ENCODE measurements around the gene USP1.

The USP1 gene, protein sequence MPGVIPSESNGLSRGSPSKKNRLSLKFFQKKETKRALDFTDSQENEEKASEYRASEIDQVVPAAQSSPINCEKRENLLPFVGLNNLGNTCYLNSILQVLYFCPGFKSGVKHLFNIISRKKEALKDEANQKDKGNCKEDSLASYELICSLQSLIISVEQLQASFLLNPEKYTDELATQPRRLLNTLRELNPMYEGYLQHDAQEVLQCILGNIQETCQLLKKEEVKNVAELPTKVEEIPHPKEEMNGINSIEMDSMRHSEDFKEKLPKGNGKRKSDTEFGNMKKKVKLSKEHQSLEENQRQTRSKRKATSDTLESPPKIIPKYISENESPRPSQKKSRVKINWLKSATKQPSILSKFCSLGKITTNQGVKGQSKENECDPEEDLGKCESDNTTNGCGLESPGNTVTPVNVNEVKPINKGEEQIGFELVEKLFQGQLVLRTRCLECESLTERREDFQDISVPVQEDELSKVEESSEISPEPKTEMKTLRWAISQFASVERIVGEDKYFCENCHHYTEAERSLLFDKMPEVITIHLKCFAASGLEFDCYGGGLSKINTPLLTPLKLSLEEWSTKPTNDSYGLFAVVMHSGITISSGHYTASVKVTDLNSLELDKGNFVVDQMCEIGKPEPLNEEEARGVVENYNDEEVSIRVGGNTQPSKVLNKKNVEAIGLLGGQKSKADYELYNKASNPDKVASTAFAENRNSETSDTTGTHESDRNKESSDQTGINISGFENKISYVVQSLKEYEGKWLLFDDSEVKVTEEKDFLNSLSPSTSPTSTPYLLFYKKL

GRCh38 chr1:62436466-62437272 is at the start of gene USP1:
USP1 (plus strand) TSS chr1:62437049; CDS start chr1:62439868, 2,819 bp downstream.
- DNase-seq (ENCODE audit: low read depth) = peak; percentile 95

- no peak for DNase-seq (ENCODE audit: low read depth)
These were observed 47.3 kb upstream of the USP1 start for GRCh38 chr1:62389531-62389930.

- no peak for DNase-seq (ENCODE audit: low read depth)
These were observed 46.8 kb upstream of the USP1 start for GRCh38 chr1:62390071-62390470.

- no peak for DNase-seq (ENCODE audit: low read depth)
These were observed 45.4 kb upstream of the USP1 start for GRCh38 chr1:62391369-62391971.

- no peak for DNase-seq (ENCODE audit: low read depth)
These were observed 43.9 kb upstream of the USP1 start for GRCh38 chr1:62392951-62393350.

GRCh38 chr1:62394646-62395045 is 42.2 kb upstream of the USP1 start:
- no peak for DNase-seq (ENCODE audit: low read depth)

DNA sequence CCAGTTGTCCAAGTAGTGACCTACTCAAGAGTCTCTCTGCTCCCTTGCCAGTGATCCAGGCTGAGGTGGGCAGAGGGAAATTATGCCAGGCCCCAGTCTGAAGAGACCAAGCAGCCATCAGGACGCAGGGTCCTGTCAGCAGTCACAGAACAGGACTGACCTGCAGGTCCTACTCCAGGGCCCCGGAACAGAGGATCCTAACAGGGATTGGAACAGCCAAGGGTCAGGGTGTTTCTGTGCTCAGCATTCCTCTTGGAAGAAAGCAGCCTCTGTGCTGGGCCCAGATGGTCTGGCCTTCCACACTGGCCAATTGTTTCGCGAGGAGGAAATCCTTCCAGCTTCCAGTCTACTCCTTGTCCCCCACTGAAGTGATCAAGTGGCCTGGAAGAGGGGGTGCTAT is 41.6 kb upstream of the USP1 start:
- DNase-seq (ENCODE audit: low read depth) = no peak

DNA sequence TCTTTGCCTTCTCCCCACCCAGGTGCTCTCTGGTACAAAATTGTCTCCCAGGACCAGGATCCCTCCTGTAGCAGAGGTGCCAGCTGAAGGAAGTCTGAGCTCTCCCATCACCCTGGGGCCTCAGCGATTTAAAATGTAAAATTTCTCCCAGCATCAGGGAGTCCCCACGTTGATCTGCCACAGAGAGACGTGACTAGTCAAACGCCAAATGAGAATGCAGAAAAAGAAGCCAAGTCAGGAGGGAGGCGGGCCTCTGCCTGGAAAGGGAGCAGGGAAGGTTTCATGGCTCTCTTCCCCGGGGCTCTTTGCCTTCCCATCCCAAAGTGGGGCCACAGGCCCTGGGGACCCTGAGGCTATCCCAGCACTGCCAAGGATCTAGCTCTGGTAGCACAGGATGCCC is 40.0 kb upstream of the USP1 start:
- no peak for DNase-seq (ENCODE audit: low read depth)

DNA sequence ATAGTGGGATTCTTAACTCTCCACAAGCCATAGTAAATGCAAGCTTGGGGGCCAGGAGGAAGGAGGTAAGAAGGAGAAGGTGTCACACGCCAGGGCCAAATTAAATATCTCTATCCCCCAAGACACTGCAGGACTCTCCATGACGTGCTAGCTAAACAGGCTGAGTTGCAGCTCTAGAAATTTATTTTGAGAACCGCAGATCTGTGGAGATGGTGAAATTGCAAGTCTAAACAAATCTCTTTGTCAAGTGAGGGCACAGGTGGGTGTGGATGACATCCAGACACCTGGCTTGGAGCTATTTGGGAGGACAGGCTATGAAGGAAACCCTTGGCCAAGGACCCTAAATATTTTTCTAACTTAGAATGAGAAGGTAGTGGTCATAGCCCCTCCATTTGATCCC is 39.5 kb upstream of the USP1 start:
- no peak for DNase-seq (ENCODE audit: low read depth)

DNA sequence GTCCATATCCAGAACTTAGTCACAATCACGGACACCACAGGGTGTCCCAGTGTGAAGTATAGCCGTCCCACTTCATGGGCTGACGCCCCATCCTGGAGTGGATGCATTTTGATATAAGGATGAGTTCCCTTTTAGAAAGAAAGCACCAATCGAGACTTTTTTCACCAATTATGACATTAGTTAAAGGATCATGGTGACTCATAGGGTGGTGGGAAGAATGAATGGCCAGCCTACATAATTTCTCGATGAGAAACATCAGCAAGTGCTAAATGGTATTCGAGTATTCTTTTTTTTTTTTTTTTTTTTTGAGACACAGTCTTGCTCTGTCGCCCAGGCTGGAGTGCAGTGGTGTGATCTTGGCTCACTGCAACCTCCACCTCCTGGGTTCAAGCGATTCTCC is 38.5 kb upstream of the USP1 start:
- DNase-seq (ENCODE audit: low read depth) = no peak

- DNase-seq (ENCODE audit: low read depth) = no peak
These were observed 35.7 kb upstream of the USP1 start for GRCh38 chr1:62401034-62401760.

DNA sequence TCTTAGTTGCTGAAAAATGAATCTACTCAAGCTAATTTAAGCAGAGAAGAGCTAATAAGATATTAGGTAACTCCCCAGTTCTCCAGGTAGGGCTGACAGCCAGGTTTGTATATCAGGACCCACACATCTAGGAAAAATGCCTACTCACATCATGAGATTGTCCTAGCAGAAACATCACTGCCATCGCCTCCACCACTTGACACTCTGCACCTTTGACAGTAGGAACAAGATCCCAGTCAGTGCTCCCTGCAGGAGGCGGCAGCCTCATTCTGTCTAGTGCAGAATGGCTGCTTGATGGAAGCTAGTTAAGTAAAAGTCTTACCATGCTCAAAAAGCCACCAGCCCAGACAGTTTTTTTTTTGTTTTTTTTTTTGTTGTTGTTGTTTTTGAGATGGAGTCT is 31.6 kb upstream of the USP1 start:
- DNase-seq (ENCODE audit: low read depth) = no peak

GRCh38 chr1:62406576-62406975 is 30.3 kb upstream of the USP1 start:
- DNase-seq (ENCODE audit: low read depth) = no peak

GRCh38 chr1:62407398-62408009 is 29.3 kb upstream of the USP1 start:
- no peak for DNase-seq (ENCODE audit: low read depth)

DNA sequence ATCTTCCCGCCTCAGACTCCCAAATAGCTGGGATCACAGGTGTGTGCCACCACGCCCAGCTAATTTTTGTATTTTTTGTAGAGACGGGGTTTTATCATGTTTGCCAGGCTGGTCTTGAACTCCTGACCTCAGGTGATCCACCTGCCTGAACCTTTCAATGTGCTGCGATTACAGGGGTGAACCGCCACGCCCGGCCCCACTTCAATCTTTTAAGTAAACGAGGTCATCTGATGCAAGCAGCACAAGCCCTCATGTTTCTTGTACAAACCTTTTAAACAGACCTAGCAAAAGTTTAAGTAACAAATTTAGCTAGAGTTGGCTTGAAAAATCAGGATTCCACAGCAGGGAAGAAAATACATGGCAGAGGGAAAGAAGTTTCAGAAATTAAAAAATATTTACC is 21.2 kb upstream of the USP1 start:
- DNase-seq (ENCODE audit: low read depth) = no peak

DNA sequence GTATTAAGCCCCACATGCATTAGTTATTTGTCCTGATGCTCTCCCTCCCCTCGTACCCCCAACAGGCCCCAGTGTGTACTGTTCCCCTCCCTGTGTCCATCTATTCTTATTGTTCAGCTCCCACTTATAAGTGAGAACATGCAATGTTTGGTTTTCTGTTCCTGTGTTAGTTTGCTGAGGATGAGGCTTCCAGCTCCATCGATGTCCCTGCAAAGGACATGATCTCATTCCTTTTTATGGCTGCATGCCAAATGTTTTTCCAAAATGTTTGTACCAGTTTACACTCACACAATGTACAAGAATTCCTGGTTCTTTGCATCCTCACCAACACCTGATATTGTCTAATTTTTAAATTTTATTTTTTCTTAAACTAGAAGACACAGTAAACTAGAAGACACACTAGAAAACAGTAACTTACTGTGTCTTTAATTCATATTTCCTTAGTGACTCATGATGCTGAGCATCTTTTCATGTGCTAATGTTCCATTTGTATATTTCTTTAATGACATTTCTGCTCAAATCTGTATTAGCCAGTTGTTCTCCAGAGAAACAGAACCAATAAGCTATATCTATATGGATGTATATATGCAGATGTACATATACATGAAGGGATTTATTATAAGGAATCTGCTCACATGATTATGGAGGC is 19.4 kb upstream of the USP1 start:
- no peak for DNase-seq (ENCODE audit: low read depth)

- DNase-seq (ENCODE audit: low read depth) = no peak
These were observed 16.6 kb upstream of the USP1 start for GRCh38 chr1:62420214-62420613.

DNA sequence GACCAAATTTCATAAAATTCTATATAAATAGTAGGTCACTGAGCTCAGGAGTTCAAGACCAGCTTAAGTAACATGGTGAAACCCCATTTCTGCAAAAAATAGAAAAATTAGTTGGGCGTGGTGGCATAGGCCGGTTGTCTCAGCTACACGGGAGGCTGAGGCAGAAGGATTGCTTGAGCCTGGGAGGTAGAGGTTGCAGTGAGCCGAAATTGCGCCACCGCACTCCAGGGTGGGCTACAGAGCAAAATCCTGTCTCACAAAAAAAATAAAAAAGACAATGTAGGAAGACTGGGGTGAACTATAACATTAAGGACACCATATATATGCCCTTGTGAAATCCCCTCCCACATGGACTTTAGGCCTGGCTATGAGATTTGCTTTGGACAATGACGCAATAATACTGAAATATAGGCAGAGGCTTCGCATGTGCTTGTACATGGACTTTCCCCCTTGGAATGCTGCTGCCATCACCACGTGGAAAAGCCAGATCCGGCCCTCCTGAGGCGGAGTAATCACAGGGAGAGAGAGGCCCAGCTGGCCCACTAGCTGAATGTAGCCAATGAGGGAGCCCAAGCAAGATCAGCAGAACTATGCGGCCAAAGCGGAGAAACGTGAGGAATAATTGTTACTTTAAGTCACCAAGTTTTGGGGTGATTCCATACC is 13.1 kb upstream of the USP1 start:
- DNase-seq (ENCODE audit: low read depth) = no peak

GRCh38 chr1:62424411-62424810 is 12.4 kb upstream of the USP1 start:
- DNase-seq (ENCODE audit: low read depth) = no peak

- DNase-seq (ENCODE audit: low read depth) = no peak
These were observed 11.8 kb upstream of the USP1 start for GRCh38 chr1:62425041-62425440.
